HG02571 (cell line): Measurements from ENCODE around the gene WLS.

Experiments used
- ATAC-seq: cut with Tn5 transposase; IDR thresholded peaks from one replicate; pipeline ENCODE4 v1.9.1; 2021; ENCODE audit warnings: mild to moderate bottlenecking, moderate library complexity; ENCODE audit not compliant: unreplicated experiment

Gene WLS

DNA sequence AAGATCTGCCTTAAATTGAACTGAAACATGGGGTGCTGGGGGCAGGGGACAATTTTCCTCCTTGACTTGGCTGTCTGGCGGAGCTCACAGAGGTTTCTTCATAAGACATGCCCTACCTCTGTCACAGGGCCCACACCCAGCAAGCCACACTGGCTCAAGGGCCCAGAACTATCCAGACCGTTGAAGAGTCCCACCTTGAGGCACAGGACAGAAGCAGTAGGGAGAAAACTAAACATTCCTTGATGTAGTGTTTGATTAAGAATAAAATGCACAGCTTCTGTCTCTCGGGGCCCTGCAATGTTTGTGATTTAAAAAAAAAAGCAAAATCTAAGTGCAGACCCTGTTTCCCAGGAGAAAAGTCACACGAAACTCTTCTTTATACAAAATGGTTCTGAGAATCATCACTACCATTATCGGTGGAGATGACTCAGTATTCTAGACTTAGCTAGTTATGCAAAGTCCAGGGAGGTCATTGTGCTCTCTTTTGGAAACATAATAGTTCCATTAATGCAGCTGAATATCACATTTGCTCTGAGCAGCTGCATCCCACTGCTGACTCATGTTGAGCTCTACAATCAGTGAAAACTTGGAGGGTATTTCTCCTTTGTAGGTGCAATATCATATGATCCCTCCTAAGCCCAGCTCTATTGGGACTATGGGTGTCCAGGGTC lies 128.3 kb downstream of the WLS start:
- no peak for ATAC-seq

DNA sequence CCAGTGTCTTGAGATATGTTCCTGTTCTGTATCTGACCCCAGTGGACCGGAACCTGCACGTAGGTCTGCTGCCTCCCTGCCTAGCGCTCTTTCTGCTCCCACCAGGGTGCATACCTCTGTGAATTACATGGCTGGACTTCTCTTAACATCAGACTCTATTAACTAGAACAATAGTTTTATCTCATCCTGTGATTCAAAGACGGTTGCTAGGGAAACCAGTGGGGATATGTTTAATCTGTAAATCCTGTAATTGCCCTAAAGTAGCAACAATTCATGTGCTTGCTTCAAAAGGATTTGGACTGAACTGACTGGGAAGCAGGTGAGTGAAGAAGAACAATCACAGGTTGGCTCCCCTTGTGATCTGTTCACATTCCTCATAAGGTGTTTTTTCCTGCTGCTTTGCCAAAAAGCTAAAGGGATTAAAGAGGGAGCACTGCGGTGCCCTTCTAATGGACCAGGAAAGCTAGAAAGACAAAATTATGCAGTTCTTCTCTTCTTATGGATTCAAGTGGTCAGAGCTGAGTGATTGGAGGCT lies 129.2 kb downstream of the WLS start:
- no peak for ATAC-seq

DNA sequence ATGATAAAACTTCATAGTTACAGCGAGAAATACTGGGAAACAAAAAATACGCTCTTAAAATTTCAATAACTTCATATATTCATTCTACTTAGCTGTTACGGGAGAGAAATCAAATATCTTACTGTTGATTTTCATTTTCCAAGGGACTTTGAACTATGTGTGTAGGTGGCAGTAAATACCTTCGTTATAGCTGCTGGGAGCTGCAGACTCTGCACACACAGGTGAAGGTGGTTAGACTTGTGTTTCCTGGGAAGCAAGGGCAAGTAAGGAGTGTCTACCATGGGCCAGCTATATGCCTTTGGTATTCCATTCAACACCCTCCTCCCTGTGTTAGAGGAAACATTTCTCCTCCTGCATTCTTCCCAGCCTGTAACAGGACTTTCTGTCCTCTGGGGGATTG lies 130.5 kb downstream of the WLS start:
- no peak for ATAC-seq

DNA sequence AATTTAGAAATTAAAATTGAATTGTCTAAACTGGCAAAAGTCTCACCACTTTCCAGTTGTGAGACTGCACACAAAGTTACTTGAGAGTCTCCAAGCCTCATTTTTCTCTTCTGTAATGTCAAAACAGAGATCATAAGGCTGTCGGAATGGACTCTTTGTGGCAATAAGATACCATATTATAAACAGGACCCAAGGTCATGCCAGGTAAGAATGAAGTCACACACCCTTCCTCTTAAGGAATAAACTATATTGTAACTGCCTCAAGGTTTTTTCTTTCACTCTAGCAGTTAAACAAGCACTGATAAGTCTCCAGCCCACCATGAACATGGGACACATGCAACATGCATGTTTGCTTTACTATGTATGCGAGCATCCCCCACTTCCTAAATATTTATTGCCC lies 131.8 kb downstream of the WLS start:
- ATAC-seq: no peak

DNA sequence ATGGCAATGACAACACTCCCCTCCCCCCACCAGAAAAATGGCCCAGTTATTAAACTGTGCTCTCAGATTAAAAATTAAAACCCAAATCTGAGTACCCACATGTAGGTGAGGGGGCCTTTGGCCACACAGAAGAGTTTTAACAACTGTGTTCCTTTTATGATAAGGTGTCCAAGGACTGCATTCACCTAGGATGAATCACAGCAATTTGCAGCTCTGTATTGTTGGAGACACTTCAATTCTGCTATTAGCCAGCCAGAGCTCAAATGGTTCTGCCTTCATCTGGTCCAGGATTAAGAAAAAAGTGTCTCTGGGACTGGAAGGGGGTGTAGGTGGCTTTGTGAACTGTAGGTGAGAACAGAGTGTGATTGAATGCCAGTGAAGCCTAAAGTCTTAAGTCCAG lies 138.6 kb downstream of the WLS start:
- ATAC-seq: no peak

DNA sequence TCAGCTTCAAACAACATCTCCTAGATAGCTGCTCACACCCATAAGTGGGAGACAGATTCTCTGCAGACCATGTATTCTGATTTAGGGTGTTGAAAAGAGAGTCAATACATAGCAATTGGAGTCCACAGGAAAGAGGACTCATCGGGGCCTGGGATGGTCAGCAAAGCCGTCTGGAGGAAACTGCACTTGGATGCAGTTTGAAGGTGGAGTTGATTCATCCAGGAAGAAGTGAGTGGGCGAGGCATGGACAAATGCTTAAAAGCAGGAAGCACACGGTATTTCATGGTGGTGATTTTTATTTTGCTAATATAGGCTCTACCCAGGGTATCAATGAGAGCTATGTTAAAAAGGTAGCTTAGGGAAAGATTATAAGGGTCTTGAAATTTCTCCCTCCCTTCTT lies 145.1 kb downstream of the WLS start:
- no peak for ATAC-seq

DNA sequence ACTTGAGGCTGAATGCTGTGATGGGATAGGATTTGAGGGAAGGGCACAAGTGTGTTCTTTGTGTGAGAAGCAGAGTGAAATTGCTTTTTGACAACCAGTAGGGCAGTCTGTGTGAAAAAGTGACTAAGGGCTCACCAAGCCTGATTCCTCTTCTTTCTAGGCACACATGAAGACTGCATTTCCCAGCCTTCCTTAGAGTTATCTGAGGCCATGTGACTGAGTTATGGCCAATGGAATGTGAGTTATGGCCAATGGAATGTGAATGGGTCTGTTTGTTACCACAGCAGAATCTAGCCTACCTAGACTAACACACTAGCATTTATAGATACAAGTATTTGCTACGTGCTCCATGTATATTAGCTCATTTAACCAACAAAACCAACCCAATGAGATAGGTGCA lies 146.6 kb downstream of the WLS start:
- no peak for ATAC-seq

DNA sequence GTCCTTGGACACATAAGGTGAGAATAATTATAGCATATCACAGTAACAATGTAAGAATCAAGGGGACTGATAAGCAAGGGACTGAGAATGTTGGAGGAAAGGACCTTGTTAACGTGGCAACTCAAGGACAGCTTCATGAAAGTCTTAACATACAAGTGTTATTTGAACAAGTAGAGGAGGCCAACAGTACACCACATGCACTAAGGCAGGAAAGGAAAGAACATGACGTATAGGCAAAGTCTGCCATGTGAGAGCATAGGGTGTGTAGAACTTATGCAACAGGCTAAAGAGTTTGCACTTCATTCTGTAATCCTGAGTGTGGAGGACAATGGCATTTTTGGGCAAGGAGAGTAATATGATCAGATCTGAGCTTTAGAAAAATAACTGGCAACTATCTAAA lies 148.6 kb downstream of the WLS start:
- ATAC-seq: no peak

DNA sequence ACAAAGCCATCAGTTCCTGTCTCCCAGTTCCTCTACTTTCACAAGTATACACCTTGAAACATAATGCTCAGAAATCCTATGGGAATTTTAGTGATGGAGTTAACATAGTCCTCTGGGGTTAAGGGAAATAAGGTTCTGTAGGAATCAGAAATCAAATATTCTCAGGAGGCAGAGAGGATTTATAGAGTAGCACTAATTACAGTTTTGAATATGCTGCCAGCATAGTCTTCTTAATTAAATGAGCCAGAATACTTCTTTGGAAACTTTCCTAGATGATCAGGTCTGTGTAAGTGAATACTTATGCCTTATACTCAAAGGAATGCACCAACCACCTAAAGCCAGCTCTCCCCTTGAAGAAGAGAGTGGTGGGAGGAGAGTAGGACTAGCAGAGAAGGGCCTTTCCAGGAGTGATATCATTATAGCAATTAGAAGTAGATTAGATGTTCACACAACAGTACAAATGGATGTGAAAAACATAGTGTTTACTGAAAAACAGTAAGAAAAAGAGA lies 150.5 kb downstream of the WLS start:
- ATAC-seq: no peak

DNA sequence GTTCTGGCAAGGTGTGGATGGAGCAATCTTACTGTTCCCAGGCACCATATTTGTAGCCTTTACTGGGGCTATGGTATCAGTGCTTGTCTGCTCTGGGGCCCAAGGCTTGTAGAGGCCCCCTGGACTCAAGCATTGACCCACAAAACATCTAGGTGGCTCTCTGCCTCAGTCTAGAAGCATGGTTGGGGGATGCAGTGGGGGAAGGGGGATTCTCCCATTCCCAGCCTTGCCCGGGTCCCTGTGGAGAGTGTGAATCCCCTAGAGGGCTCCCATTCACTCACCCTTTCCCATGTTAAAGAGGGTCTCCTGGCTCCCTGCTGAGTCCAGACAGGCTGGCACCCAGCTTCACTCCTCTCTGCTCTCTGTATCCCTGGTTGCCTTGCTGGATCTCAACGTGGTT lies 153.7 kb downstream of the WLS start:
- no peak for ATAC-seq
